ENCODE measurements around the gene GABRA4.

Gene GABRA4

DNA sequence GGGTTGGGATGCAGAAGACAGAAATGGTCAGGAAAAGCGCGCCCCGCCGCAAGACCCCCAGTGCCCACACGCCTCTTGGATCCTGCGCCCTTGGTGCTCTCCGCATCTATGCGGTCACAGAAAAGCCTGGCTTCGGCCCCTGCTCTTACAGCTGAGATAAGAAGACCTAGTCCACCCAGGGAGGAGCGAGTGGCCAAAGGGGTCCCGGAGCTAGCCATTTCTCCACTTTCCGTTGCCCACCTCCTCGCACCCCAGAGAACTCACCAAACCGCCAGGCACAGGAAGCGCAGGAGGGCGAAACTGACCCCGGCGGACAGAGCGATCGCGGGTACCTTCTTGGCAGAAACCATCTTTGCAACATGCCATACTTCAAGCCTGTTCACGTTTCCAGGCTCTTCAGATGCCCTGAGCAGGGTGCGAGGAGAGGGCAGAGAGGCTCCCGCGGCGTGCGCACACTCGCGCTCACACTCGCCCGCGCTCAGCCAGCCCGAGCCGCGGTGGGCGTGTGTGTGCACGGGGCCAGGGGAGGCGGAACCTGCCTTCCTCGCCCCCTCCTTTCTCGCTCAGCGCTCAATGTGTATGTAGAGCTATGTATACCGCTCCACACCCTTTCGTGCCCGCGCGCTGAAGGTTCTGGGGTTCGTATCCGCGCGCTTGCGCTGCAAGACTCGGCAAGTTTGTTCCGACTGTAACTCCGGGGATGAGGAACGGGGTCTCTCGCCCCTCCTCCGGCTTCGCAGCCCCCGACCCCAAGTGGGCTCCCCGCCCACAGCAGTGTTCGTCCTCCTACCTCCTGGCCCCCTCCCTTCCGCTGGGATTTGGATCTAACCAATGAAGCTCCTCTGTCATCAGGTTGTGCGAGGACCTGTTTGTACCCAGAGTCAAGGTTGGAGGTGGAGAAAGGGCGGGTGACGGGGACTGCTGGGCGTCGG is at the start of gene GABRA4:
Gene GABRA4, minus strand, starts transcription at position 507 of the 932 bp plus-strand sequence. Its CDS starts 157 bp downstream, at position 350.
- no peak for DNase-seq (ENCODE audit: low spot score)

GRCh38 chr4:47040828-47041227 is 47.4 kb upstream of the GABRA4 start:
- DNase-seq (ENCODE audit: low spot score), result no peak

DNA sequence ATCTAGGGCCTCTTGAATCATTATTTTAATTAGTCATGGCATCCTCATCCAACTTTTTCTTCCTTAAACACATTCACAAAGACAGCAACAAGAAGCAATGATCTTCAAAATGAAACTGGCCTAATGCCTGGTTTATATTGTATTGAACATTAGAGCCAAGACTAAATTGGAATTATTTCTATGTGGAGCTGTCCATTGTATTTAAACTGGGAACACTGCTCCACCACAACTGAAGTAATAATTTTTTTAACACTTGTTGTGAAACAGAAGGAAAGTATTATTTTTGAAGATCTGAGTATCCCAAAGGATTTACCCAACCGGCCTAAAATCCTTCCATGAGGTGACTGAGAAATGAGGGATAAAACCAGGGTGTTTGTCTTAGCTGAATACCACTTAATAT is 44.9 kb upstream of the GABRA4 start:
- no peak for DNase-seq (ENCODE audit: low spot score)

GRCh38 chr4:47032405-47033106 is 39.2 kb upstream of the GABRA4 start:
- DNase-seq (ENCODE audit: low spot score), result no peak

GRCh38 chr4:47031751-47032404 is 38.5 kb upstream of the GABRA4 start:
- DNase-seq (ENCODE audit: low spot score), result no peak

- no peak for DNase-seq (ENCODE audit: low spot score)
Observed at GRCh38 chr4:47031011-47031678, 37.8 kb upstream of the GABRA4 start, which contains the start of gene GABRB1. TSS of gene GABRB1 (plus strand) at chr4:47031567.

- DNase-seq (ENCODE audit: low spot score), result no peak
Observed at GRCh38 chr4:47017494-47017893, 24.1 kb upstream of the GABRA4 start.

- DNase-seq (ENCODE audit: low spot score), result no peak
Observed at GRCh38 chr4:47017081-47017480, 23.7 kb upstream of the GABRA4 start.

GRCh38 chr4:47013373-47013772 is 20.0 kb upstream of the GABRA4 start:
- no peak for DNase-seq (ENCODE audit: low spot score)

GRCh38 chr4:47012676-47013075 is 19.3 kb upstream of the GABRA4 start:
- no peak for DNase-seq (ENCODE audit: low spot score)

DNA sequence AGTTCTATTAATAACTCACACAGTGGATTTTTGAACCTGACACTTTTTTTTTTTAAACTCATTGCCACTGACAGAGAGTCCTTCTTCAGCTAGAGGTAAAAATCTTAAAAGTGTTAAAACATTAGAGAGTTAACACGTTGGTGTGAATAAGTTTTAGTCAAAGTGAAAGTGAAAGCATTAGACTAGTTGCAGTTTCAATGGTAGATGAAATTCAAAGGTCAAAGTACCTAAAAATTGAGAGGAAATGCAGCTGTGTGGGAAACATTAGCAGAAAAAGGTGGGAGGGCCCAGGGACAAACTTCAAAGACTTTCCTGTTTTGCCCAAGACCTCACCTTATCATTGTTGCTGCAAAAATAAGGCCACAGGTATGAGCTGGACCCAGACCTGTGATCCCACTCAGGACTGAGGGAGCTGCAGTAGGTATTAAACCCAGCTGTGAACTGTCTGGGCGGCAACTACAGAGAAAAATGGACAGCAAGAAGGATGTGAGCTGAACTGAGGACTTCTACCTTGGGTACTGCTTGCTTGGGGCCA is 17.6 kb upstream of the GABRA4 start:
- DNase-seq (ENCODE audit: low spot score), result no peak

DNA sequence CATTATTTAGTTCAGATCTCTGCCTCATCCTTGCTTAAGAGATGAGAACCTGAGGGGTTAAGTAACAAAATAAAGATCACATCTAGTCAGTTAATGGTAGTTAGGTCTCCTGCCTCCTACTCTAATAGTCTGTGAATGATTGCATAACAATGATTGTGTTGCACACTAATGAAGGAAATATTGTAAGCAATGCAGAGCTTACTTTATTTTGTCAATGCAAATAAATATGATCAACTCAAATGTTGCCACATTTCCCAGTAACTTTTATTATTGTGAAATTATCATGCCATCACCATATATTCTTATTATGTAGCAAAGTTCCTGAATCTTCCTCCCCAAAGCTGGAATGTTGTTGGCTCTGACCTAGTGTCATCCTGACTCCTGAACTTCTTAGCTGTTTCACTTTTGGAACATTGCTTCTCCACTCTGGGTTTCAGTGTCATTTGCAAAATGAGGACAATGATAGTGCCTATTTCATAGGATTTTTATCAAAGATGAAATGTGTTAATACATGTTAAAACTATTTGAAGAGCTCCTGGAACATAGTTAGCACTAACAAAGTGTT is 17.0 kb upstream of the GABRA4 start:
- no peak for DNase-seq (ENCODE audit: low spot score)

- no peak for DNase-seq (ENCODE audit: low spot score)
Observed at GRCh38 chr4:47002580-47002979, 9.2 kb upstream of the GABRA4 start.

DNA sequence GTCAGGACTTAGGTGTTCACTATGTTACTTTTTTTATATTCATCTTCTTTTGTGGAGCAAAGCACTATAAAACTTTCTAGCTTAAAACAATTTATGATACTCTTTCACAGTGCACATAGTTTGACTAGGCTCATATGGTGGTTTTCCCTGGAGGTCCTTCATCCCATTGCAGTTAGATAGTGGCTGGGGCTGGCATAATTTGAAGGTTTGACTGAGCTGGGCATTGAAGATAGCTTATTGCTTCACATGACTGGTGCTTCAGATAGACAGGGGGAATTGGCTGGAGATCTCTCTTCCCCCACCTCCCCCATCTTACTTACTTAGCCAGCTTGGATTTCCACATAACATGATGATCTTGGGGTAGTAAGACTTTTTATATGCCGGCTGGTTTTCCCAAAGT is 7.0 kb upstream of the GABRA4 start:
- no peak for DNase-seq (ENCODE audit: low spot score)

GRCh38 chr4:46999566-46999965 is 6.2 kb upstream of the GABRA4 start:
- no peak for DNase-seq (ENCODE audit: low spot score)

- DNase-seq (ENCODE audit: low spot score), result no peak
Observed at GRCh38 chr4:46994007-46994405, 625 bp upstream of the GABRA4 start.

DNA sequence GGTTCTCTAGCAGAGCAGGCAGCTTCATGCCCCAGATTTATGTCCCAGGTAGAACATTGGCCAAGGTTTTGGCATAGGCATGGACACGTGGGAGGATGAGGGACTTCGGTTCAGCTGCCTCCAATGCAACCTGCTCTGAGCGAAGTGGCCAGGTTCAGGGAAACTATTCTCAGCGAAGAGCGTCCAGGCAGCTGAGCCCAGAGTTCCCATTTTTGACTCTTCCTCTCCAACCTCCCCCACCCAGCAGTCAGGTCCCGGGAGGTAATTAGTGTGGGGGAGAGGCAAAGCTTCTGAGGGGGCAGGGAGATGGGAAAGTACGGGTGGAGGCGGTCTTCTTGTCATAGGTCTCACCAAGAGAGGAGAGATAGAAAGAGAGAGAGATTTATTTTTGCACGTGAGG is 1.0 kb downstream of the GABRA4 start:
- no peak for DNase-seq (ENCODE audit: low spot score)

DNA sequence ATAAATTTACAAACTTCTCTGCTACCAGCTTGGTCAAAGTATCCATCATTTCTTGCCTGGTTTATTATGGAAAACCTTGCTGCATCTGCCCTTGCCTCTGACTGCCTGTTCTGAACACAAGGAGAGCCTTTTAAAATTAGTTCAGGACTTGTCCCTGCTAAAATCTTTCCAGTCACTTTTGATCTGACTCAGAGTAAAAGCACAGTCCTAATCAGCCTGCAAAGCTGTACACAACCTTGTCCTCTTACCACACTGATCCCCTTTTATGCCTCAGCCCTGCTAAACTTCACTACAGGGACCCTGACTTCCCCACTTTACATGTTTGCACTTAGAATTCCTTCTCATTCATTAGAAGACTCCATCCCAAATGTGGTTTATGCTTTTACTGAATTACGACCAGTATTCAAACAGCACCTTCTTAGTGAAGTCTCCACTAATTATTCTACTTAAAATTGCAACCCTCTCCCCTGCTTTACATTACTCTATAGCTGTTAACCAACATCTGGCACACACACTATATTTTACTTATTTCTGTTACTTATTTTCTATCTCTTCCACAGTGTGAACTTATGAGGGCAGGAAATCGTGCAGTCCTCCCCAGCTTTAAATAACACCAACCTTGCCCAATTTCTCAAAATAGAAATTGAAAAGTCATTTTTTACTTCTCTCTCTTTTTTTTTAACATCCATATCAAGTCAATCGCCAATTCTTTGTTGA is 6.3 kb downstream of the GABRA4 start:
- no peak for DNase-seq (ENCODE audit: low spot score)

DNA sequence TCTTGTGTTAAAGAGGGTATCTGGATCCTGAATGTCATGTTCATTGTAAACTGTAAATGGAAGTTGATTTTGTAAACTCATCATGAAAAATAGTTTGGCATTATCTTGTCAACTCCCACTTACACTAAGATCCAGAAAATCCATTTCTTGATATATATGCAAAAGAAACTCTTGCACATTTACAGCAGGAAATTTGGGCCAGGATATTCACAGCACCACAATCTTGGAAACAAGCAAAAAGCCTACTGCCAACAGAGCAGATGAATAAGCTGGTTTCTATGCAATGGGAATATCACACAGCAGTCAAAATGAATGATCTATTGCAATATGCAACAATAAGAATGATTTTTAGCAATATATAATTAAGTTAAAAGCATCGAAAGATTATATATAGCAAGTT is 8.6 kb downstream of the GABRA4 start:
- no peak for DNase-seq (ENCODE audit: low spot score)

- no peak for DNase-seq (ENCODE audit: low spot score)
Observed at GRCh38 chr4:46980851-46981250, 12.5 kb downstream of the GABRA4 start.

- DNase-seq (ENCODE audit: low spot score), result no peak
Observed at GRCh38 chr4:46979726-46980125, 13.7 kb downstream of the GABRA4 start.
